NAMALWA (cell line): ENCODE measurements around the gene CD101.

Experiments used
- DNase-seq: peaks from one replicate; pipeline ENCODE4 v3.0.0-alpha.2; 2015; ENCODE audit warnings: low spot score

CD101 gene

GRCh38 chr1:117017062-117017461 lies 15.5 kb downstream of the CD101 start:
- no peak for DNase-seq

GRCh38 chr1:117017648-117018047 lies 16.1 kb downstream of the CD101 start:
- no peak for DNase-seq

- no peak for DNase-seq
Observed at GRCh38 chr1:117020526-117021156, 19.1 kb downstream of the CD101 start.

- no peak for DNase-seq
Observed at GRCh38 chr1:117022114-117022513, 20.6 kb downstream of the CD101 start.

GRCh38 chr1:117025568-117025967 lies 24.0 kb downstream of the CD101 start:
- DNase-seq, result no peak

DNA sequence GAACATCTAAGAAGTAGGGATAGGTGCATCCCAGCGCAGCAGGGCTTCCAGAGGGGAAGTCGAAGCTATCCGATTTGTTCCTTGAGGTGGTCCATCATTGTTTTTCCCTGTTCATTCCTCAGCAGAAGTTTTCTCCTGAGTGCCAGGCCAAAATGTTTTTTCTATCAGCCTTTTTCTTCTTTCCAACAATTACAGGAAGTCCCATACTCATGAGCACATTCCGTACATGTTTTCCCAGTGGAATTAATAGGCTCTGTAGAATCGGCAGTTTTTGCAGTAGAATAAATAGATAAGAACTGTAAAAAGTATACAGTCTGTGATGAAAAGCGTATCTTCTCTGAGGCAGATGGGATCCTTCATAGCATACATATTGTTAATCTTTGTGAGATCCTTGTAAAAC lies 24.8 kb downstream of the CD101 start:
- no peak for DNase-seq

- DNase-seq, result no peak
Observed at GRCh38 chr1:117029685-117030084, 28.1 kb downstream of the CD101 start.

GRCh38 chr1:117030271-117030877 lies 28.8 kb downstream of the CD101 start:
- no peak for DNase-seq

GRCh38 chr1:117032266-117032665 lies 30.7 kb downstream of the CD101 start:
- DNase-seq, result no peak

DNA sequence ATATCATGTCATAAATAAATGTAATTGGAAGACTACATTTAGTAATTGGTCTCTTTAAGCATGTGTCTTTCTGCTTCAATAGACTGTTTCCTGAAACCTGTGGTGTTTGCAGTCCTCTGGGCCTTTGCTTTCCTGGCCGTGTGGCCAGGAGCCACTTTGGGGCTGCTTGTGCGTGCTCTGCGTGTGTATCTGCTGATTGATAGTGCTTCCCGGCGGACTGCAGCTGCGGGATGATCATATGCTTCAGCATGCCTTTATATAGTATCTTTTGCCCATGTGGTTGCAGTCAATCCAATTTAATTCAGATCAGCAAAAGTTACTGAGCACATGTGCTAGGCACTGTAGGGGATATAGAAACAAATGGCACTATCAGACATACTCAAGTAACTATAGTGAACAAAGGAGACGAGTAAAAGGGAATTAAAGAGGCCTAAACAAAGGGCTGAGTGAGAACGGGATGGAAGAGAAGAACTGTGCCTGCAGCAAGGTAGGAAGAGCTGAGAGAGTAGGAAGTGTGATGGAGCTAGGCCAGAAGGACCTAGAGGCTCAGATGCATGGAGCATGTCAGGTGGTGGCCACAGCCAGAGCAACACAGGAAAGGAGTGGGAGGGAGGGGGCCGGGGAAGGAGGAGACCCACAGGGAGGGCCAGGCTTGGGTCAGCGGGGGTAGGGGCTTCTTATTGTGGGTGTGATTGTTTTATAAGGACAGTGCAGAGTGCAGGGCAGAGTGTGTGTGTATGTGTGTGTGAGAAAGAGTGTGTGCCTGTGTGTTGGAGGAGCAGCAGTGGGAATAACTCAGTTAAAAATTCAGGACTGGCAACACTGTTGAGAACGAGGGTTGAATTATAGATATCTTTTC lies 31.4 kb downstream of the CD101 start:
- no peak for DNase-seq

DNA sequence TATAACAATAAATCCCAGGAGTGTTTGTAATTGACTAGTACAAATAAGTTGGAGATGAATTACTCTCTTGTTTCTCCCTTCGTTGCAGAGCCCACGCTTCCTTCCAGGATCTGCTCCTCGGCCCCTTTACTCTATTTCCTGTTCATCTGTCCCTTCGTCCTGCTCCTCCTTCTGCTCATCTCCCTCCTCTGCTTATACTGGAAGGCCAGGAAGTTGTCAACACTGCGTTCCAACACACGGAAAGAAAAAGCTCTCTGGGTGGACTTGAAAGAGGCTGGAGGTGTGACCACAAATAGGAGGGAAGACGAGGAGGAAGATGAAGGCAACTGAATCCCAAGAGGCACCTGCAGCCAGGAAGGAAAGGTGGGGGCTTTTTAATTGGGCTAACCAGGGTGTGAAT lies 32.2 kb downstream of the CD101 start:
- DNase-seq, result no peak

DNA sequence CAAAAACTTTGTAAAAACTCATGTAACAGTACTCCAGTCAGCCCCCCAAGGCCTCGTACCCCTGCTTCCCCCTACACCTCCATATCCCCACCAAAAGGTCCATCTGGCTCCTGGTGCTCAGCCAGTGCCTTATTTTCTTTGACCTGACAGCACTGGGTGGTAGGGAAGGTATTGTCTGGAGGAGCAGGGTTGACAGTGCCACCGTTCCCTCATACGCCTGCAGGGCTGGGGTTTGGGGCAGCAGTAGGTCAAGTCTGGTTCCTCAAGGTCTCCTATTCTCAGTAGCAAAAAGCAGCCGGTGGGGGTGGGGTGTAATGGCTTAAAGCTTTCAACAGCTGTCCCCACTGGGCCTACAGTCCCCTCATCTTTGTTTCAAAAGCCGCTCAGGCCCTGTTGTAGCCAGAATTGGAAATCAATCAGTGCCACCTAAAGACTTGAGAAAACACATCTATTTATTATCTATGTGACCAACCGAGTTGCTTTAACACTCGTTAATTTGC lies 33.3 kb downstream of the CD101 start:
- no peak for DNase-seq

DNA sequence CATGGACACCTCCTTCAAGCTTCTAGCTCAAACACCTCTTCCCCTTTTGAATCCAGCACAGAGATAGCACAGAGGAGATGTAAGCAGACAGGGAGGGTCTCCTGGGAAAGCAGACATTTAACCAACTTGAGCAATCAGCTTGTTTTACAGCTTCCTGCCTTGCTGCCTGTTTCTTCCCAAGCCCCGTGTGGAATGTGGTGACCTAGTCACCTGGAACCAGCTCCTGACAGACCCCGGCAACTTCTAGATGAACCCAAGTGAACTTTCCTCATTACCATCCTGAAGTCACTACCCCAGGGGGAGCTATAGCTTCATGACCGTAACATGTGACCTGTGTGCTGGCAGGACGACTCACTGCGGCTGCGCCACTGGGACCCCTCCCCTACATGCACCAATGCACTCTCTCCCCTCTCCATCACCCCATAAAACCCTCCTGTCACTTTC lies 34.5 kb downstream of the CD101 start:
- no peak for DNase-seq

GRCh38 chr1:117037802-117038201 lies 36.2 kb downstream of the CD101 start:
- no peak for DNase-seq

GRCh38 chr1:117038236-117038635 lies 36.7 kb downstream of the CD101 start:
- no peak for DNase-seq

- DNase-seq, result no peak
Observed at GRCh38 chr1:117044217-117044616, 42.7 kb downstream of the CD101 start.

- DNase-seq, result no peak
Observed at GRCh38 chr1:117045644-117046043, 44.1 kb downstream of the CD101 start.

GRCh38 chr1:117046781-117047180 lies 45.2 kb downstream of the CD101 start:
- DNase-seq, result no peak

GRCh38 chr1:117047271-117047670 lies 45.7 kb downstream of the CD101 start:
- DNase-seq, result no peak

- no peak for DNase-seq
Observed at GRCh38 chr1:117049857-117050256, 48.3 kb downstream of the CD101 start.

GRCh38 chr1:117051224-117052064 lies 49.9 kb downstream of the CD101 start:
- no peak for DNase-seq

GRCh38 chr1:117054068-117054467 lies 52.5 kb downstream of the CD101 start:
- no peak for DNase-seq
